IPS-20b (cell line): ENCODE measurements around the gene LDLRAD2.

Source experiments
- H3K27ac ChIP-seq: one replicate; pipeline ENCODE4 v1.5.1; 2013; ENCODE audit warnings: low read length
- H3K27me3 ChIP-seq: 2 replicates; pipeline ENCODE4 v1.6.1; 2013; ENCODE audit warnings: mild to moderate bottlenecking, low read length, inconsistent platforms; ENCODE audit not compliant: insufficient read depth
- H3K36me3 ChIP-seq: 2 replicates; pipeline ENCODE4 v1.6.1; 2013; ENCODE audit warnings: low read depth, mild to moderate bottlenecking, inconsistent platforms, low read length, moderate library complexity; ENCODE audit not compliant: insufficient read depth
- H3K4me1 ChIP-seq: 2 replicates; pipeline ENCODE4 v1.6.1; 2013; ENCODE audit warnings: mild to moderate bottlenecking, control low read depth, inconsistent platforms, low read length, moderate library complexity; ENCODE audit not compliant: insufficient read depth
- H3K4me3 ChIP-seq: 2 replicates; pipeline ENCODE4 v1.5.1; 2013; ENCODE audit warnings: mild to moderate bottlenecking, low read length, inconsistent platforms
- H3K9ac ChIP-seq: 2 replicates; pipeline ENCODE4 v1.6.1; 2013; ENCODE audit warnings: low read depth, mild to moderate bottlenecking, inconsistent platforms, low read length, moderate library complexity
- H3K9me3 ChIP-seq: 2 replicates; pipeline ENCODE4 v1.6.1; 2013; ENCODE audit warnings: mild to moderate bottlenecking, low read depth, low read length, inconsistent platforms; ENCODE audit not compliant: insufficient read depth

The LDLRAD2 gene

DNA sequence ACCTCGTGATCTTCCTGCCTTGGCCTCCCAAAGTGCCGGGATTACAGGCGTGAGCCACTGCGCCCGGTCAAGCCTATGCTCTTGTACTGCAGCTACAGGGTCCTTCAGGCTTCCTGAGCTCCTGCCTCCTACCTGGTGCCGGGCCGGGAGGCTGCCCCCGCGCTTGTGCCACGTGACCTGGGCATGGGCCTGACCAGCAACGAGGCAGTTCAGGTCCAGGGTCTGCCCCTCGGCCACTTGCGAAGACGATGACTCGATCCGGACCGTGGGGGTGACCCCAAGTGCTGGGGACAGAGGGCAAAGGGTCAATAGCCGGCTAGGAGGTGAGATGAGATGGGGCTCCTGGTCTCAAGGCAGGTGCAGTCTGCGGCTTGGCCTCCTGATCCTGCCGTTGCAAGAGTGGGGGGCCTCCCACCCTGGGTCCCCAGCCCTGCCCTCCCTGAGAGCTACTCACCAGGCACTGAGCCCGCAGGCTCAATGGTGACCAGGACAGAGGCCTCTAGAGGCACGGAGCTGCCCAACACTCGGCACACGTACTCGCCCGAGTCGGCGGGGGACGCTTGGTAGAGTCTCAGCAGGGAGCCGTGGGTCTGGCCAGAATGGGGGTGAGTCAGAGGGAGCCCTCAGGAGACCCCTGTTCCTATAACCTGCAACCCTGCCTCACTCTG, 38.0 kb downstream of the LDLRAD2 start:
- no peak overlapping the region for H3K9ac ChIP-seq
- no peak overlapping the region for H3K4me3 ChIP-seq
- no peaks in the 10 kb centered on the region for H3K9me3 ChIP-seq
- H3K27me3 ChIP-seq: no peaks in the 10 kb centered on the region
- H3K4me1 ChIP-seq: no peaks in the 10 kb centered on the region
- no peak overlapping the region for H3K27ac ChIP-seq
- peaks cover 53% of the 10 kb centered on the region for H3K36me3 ChIP-seq

DNA sequence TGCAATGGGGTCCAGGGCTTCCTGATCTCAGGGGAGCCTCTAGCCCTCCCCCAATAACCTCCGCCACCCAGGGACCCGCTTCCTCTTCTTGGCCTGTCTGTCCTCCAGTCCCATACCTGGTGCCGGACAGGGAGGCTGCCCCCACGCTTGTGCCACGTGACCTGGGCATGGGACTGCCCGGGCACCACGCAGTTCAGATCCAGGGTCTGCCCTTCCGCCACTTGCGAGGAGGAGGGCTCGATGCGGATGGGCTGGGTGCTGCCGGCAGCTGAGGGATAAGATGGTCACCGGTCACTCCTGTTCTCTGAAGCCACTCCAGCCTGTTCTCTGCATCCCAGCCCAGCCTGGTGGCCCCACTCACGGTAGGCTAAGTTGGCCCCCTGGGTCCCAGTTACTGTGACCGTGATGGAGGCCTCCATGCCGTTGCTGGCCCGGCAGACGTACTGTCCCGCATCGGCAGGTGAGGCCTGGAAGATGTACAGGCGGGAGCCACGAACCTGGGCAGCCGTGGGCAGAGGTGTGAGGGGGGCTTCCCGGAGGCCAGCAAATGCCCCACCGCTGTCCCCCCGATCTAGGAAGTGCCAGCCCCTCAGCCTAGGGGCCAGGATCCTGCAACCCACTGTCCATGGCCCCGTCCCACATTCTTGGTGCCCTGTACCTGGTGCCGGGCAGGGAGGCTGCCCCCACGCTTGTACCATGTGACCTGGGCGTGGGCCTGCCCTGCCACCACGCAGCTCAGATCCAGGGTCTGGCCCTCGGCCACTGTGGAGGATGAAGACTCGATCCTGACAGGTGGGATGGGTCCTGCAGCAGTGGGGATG, 39.6 kb downstream of the LDLRAD2 start:
- no peak overlapping the region for H3K27ac ChIP-seq
- peaks cover 62% of the 10 kb centered on the region for H3K36me3 ChIP-seq
- H3K9ac ChIP-seq: no peak overlapping the region
- no peaks in the 10 kb centered on the region for H3K9me3 ChIP-seq
- H3K27me3 ChIP-seq: no peaks in the 10 kb centered on the region
- H3K4me1 ChIP-seq: no peaks in the 10 kb centered on the region
- no peak overlapping the region for H3K4me3 ChIP-seq

DNA sequence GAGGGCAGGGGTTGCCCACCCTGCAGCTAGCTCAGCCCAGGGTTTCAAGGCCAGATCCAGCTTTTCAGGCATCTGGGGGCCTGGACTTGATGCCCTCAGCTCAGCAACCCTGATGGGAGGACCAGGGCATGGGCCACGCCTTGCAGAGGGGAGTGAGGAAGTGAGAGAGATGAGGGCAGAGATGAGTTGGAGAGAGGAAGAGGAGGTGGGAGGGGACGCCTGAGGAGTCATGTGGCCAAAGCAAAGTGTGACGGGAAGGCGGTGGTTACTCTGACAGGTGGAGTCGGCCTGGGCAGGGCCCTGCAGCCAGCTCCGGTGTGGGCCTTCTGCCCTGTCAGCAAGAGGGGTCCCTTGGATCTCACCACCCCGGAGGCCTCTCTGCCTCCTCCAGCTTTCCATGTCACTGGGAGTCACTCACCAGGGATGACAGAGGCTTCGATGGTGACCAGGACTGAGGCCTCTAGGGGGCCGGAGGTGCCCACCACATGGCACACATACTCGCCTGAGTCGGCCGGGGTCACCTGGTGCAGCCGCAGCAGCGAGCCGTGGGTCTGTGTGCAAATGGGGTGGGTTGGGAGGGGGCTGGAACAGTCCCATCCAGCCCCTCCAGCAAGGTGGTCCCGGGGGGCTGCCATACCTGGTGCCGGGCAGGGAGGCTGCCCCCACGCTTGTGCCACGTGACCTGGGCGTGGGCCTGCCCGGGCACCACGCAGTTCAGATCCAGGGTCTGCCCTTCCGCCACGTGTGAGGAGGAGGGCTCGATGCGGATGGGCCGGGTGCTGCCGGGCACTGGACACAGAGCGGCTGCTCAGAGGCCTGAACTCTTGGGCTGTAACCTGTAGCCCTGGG, 40.4 kb downstream of the LDLRAD2 start:
- Histone ChIP-seq H3K27ac (no peak overlapping the region), H3K4me3 (no peak overlapping the region), H3K9ac (no peak overlapping the region), H3K9me3 (no peaks in the 10 kb centered on the region), H3K36me3 (peaks cover 62% of the 10 kb centered on the region), H3K27me3 (no peaks in the 10 kb centered on the region), H3K4me1 (no peaks in the 10 kb centered on the region)

DNA sequence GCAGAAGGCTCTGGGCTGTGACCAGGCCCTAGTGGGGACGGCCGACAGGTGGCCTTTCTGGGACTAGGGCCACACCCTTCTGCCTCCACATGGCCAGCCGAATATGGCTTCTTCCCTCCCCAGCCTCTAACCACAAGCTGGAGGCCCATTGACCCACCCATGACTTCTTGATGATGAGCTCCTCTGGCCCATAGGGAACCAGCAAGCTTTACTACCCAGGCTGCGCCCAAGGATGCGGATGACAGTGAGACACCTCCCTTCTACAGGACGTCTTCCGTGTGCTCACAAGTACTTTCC, 41.0 kb downstream of the LDLRAD2 start:
- Histone ChIP-seq H3K9me3 (no peaks in the 10 kb centered on the region), H3K4me1 (no peaks in the 10 kb centered on the region), H3K27ac (no peak overlapping the region), H3K36me3 (peaks cover 63% of the 10 kb centered on the region), H3K4me3 (no peak overlapping the region), H3K9ac (no peak overlapping the region), H3K27me3 (no peaks in the 10 kb centered on the region)

DNA sequence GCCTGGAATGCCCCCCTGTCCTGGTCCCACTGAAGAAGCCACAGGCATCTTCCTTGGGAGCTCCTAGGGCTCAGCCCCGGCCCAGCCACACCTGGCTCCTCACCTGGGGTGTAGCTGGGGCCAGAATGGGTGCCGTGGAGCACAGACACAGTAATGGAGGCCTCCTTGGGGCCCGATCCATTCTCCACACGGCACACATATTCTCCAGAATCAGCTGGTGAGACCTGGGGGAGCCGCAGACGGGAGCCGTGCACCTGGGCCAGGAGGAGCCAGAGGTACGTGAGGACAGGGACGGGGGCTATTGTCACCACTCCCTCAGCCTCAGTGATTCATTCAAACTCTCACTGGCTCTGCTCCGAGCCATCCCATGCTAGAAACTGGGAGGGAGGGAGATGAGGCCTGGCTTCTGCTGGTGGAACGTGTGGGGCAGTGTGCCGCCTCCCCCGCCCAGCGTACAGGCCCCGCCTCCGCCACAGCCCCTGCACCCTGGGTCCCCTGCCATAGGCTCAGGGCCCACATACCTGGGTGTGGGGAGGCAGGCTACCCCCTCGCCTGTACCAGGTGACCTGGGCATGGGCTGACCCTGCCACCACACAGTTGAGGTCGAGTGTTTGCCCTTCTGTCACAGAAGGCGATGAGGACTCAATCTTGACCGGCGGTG, 42.2 kb downstream of the LDLRAD2 start:
- Histone ChIP-seq H3K9ac (no peak overlapping the region), H3K9me3 (no peaks in the 10 kb centered on the region), H3K36me3 (peaks cover 59% of the 10 kb centered on the region), H3K4me1 (no peaks in the 10 kb centered on the region), H3K27ac (no peak overlapping the region), H3K4me3 (no peak overlapping the region), H3K27me3 (no peaks in the 10 kb centered on the region)

DNA sequence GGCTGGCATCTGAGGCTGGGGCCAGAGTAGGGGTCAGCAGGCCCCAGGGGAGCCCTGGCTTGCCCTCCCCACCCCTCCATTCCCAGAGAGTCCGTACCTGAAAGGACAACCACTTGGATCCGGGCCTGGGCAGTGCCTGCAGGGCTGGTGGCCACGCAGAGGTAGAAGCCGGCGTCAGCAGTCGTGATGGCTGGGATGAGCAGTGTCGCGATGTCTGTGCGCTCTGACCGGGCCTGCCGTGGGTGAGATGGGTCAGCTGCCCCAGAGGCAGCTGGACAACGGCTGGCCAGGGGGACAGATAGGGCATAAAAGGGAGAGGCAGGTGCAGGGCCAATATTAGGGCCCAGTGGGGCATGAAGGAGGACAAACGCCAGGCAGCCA, 42.7 kb downstream of the LDLRAD2 start:
- Histone ChIP-seq H3K9me3 (no peaks in the 10 kb centered on the region), H3K4me3 (no peak overlapping the region), H3K36me3 (peaks cover 63% of the 10 kb centered on the region), H3K4me1 (no peaks in the 10 kb centered on the region), H3K27ac (no peak overlapping the region), H3K27me3 (no peaks in the 10 kb centered on the region), H3K9ac (no peak overlapping the region)

DNA sequence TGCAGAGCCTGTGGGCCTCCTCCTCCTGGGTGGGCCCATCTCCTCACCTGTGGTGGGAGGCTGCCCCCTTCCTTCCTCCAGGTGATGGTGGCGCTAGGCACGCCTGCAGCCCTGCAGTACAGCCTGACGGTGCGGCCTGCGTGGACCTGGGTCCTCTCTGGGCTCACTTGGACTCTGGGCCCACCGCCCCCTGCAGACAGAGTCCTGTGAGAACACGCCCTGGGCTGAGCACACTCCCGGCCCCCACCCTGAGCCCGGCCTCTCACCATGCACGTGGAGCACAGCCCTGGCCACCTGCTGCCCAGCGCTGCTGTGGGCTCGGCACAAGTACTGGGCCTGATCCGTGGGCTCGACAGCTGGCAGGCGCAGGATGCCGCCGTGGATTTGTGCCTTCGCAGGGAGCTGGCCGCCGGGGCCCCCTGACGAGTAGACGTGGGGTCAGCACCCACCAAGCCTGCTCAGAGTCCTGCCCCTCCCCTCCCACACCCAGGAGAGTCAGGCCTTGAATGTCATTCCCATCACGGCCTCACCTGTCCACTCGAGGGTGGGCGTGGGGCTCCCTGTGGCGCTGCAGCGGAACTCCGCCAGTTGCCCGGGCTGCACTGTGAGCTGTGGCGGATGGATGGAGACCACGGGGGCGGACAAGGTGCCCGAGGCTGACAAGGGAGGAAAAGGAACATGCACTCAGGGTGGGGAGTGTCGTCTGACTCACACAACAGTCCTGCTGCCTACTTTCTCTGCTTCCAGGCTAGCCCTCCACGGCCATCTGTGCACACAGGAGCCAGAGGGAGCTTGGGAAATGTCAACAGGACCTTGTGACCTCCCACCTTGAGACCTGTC, 43.4 kb downstream of the LDLRAD2 start:
- Histone ChIP-seq H3K9me3 (no peaks in the 10 kb centered on the region), H3K4me3 (no peak overlapping the region), H3K36me3 (peaks cover 63% of the 10 kb centered on the region)

DNA sequence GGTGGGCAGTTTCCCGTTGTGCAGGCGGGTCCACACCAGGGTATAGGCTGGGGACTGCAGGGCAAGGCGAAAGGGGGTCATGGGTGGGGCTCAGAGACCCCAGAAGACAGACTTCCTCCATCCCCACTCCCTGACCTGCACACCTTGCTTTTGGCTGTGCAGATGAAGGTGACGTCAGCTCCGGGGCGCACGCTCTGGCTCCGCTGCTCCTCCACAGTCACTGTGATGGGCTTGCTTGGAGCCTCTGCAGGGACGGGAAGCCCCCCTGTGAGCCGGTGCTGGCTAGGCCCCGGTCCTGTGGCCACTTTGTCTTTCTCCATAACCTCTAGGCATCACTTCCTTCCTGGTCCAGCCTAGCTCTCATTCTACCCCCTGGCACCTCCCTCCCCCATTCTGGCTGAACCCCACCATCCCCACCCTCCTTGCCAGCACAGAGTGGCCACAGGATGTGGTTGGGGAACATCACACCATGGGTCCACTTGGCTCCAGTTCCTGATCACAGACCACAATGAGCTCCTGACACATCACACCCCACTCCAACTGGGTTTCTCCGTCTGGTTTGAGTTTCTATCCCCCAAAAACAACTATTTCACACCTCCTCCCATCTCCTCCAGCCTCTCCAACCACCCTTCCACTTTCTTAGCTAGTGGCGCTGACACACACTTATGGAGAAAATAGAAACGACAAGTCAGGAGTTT, 45.2 kb downstream of the LDLRAD2 start:
- Histone ChIP-seq H3K27ac (no peak overlapping the region), H3K27me3 (no peaks in the 10 kb centered on the region), H3K9me3 (no peaks in the 10 kb centered on the region), H3K4me1 (no peaks in the 10 kb centered on the region), H3K36me3 (peaks cover 67% of the 10 kb centered on the region), H3K9ac (no peak overlapping the region), H3K4me3 (no peak overlapping the region)

More for the DNA sequence above, 43.4 kb downstream of the LDLRAD2 start:
- Histone ChIP-seq H3K4me1 (no peaks in the 10 kb centered on the region), H3K9ac (no peak overlapping the region), H3K27me3 (no peaks in the 10 kb centered on the region), H3K27ac (no peak overlapping the region)

DNA sequence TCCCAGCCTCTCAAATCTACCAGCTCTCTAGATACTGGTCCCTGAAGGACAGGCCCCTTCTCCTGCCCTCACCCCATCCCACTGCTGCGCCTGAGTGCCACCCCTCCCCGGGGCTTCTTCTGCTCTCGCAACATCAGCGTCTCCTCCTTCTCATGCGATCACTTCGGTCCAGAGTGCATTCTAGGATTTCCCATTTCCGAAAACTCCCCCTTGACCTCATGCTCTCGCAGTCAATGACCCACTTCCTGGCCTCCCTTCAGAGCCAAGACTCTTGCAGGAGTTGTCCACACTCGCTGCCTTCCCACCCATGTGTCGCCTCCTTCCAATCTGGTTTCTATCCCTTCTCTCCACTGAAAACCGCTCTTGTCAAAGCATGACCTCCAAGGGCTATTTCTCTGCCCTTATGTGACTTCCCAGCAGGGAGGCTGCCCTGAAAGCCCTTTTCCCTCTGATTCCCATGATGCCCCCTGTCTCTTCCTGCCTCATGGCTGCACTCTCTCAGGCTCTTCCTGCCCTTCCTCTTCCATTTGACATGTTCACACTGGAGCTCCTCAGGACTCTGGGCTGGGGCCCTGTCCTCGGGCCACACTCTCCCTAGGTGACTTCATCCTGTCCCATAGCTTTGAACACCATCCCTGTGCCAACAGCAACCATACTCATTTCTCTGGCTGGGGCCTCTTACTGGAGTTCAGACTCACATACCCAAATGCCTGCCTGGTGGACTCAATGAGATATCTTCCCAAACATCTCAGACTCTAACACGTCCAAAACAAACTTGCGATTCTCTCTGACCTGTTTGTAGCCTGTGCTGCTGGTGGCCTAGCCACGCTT, 46.0 kb downstream of the LDLRAD2 start:
- no peaks in the 10 kb centered on the region for H3K9me3 ChIP-seq
- H3K4me3 ChIP-seq: no peak overlapping the region
- no peak overlapping the region for H3K9ac ChIP-seq
- no peaks in the 10 kb centered on the region for H3K4me1 ChIP-seq
- H3K27me3 ChIP-seq: no peaks in the 10 kb centered on the region
- no peak overlapping the region for H3K27ac ChIP-seq
- H3K36me3 ChIP-seq: peaks cover 66% of the 10 kb centered on the region

DNA sequence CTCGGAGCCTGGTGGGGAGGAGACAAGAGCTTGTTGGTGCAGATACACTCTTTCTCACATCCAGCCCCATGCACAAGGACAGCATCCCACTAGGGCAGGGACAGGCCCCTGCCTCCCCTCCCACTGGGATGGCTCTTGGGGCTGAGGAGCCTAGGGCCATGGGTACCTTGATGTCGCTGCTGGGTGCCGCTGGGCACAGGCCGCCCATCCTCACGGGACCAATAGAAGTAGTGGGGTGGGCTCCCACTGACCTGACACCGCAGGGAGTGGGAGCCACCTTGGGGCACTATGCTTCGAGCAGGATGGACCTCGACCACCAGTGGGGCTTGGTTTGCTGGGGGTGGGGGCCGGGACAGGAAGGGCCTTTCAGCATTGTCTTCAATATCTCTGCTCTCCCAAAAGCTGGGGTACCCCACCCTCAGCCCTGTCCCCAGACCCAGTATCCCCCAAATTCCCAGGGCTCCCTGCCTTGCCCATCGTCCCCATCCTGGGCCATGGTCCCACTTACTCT, 47.7 kb downstream of the LDLRAD2 start:
- H3K27ac ChIP-seq: no peak overlapping the region
- H3K4me1 ChIP-seq: no peaks in the 10 kb centered on the region
- no peaks in the 10 kb centered on the region for H3K9me3 ChIP-seq
- no peak overlapping the region for H3K4me3 ChIP-seq
- peaks cover 76% of the 10 kb centered on the region for H3K36me3 ChIP-seq
- no peaks in the 10 kb centered on the region for H3K27me3 ChIP-seq
- no peak overlapping the region for H3K9ac ChIP-seq
